NCI-H2171 (cell line): ENCODE results near the gene HAX1.
"Not testable (repeated sequence)": the region's sequence is repeated elsewhere in the genome, so short reads cannot be mapped to it uniquely, and the experiment has no call there.

ENCODE experiments used
- DNase-seq: peaks from one replicate; lab custom pipeline; 2025; lab: John Stamatoyannopoulos, UW

Gene HAX1

GRCh38 chr1:154287591-154287990, 15.2 kb downstream of the HAX1 start:
- DNase-seq: not testable (repeated sequence)

GRCh38 chr1:154288661-154289060, 16.2 kb downstream of the HAX1 start:
- DNase-seq: no peak

GRCh38 chr1:154290921-154291320, 18.5 kb downstream of the HAX1 start:
- no peak for DNase-seq

- DNase-seq: no peak
Measured at GRCh38 chr1:154295408-154296235, 23.2 kb downstream of the HAX1 start.

GRCh38 chr1:154301582-154301981, 29.2 kb downstream of the HAX1 start:
- DNase-seq: no peak

- no peak for DNase-seq
Measured at GRCh38 chr1:154304664-154305337, 32.4 kb downstream of the HAX1 start.

- no peak for DNase-seq
Measured at GRCh38 chr1:154306151-154306550, 33.7 kb downstream of the HAX1 start.

- DNase-seq: not testable (repeated sequence)
Measured at GRCh38 chr1:154307670-154308270, 35.3 kb downstream of the HAX1 start.

GRCh38 chr1:154309136-154309535, 36.7 kb downstream of the HAX1 start:
- not testable (repeated sequence) for DNase-seq

- not testable (repeated sequence) for DNase-seq
Measured at GRCh38 chr1:154312229-154313065, 40.0 kb downstream of the HAX1 start.

GRCh38 chr1:154313066-154313356, 40.6 kb downstream of the HAX1 start:
- no peak for DNase-seq

- DNase-seq: not testable (repeated sequence)
Measured at GRCh38 chr1:154314226-154314625, 41.8 kb downstream of the HAX1 start.

GRCh38 chr1:154316704-154317103, 44.3 kb downstream of the HAX1 start:
- DNase-seq: no peak

GRCh38 chr1:154318386-154318785, 46.0 kb downstream of the HAX1 start:
- no peak for DNase-seq

GRCh38 chr1:154320882-154321608, 48.6 kb downstream of the HAX1 start, which contains the start of gene AQP10:
AQP10 (plus strand) TSS chr1:154321093; CDS start chr1:154321156, 63 bp downstream.
- no peak for DNase-seq

GRCh38 chr1:154321609-154321934, 49.1 kb downstream of the HAX1 start:
- DNase-seq: not testable (repeated sequence)

- DNase-seq: no peak
Measured at GRCh38 chr1:154323493-154323892, 51.1 kb downstream of the HAX1 start.

GRCh38 chr1:154324241-154324640, 51.8 kb downstream of the HAX1 start:
- DNase-seq: no peak

- DNase-seq: peak; percentile 82
Measured at GRCh38 chr1:154324669-154325582, 52.5 kb downstream of the HAX1 start, which contains the start of gene ATP8B2. ATP8B2 (plus strand) TSS chr1:154325525; CDS start chr1:154328142, 2,617 bp downstream.
